OCI-LY7 (cell line): ENCODE results near the gene ODF4. TPM values are rescaled to one million over a fixed set of nuclear protein-coding genes. Genes with fewer than 3 reads are reported as not detected.

Experiments used
- BruUV-seq: library from RNA; stranded (reverse); fragments of 400-500 nt; replicated peaks from 2 replicates; lab custom pipeline; 2021; lab: Mats Ljungman, UMichigan
- CTCF ChIA-PET: fragments of 300-600 bp; sonication (Branson Sonifier 250); formaldehyde crosslinking; loops from one replicate; lab custom pipeline; 2022; ENCODE audit warnings: antibody characterized with exemption; ENCODE audit not compliant: unreplicated experiment; lab: Charles Lee
- POLR2A ChIA-PET: fragments of 300-600 bp; sonication (Branson Sonifier 250); formaldehyde crosslinking; loops from one replicate; lab custom pipeline; 2022; ENCODE audit warnings: antibody characterized with exemption; lab: Charles Lee
- DNase-seq: peaks from one replicate; pipeline ENCODE4 v3.0.0-alpha.2; 2015; ENCODE audit warnings: low spot score
- H2AFZ ChIP-seq: fragments of 200-600 bp; sonication (generic), shearing (Covaris generic); 2 replicates; pipeline ENCODE4 v1.6.1; 2014; ENCODE audit warnings: mild to moderate bottlenecking, antibody characterized with exemption, low read length, moderate library complexity
- H3K27ac ChIP-seq: fragments of 200-600 bp; sonication (generic); 2 replicates; pipeline ENCODE4 v1.5.1; 2014; ENCODE audit warnings: mixed run types, low read depth, mild to moderate bottlenecking, moderate library complexity, low read length, inconsistent platforms; ENCODE audit not compliant: poor library complexity, severe bottlenecking
- H3K36me3 ChIP-seq: fragments of 200-600 bp; sonication (generic); 2 replicates; pipeline ENCODE4 v1.6.1; 2014; ENCODE audit warnings: mild to moderate bottlenecking, antibody characterized with exemption, low read length, moderate library complexity, mixed read lengths; ENCODE audit not compliant: insufficient read depth
- H3K4me1 ChIP-seq: fragments of 200-600 bp; sonication (generic); 2 replicates; pipeline ENCODE4 v1.5.1; 2014; ENCODE audit warnings: mild to moderate bottlenecking, low read length; ENCODE audit not compliant: insufficient read depth, poor library complexity, severe bottlenecking
- H3K4me2 ChIP-seq: fragments of 200-600 bp; sonication (generic); 2 replicates; pipeline ENCODE4 v1.6.1; 2014; ENCODE audit warnings: mild to moderate bottlenecking, low read length
- H3K4me3 ChIP-seq: fragments of 200-600 bp; sonication (generic); 2 replicates; pipeline ENCODE4 v1.5.1; 2014; ENCODE audit warnings: mild to moderate bottlenecking, low read depth, low read length; ENCODE audit not compliant: poor library complexity, severe bottlenecking
- H3K79me2 ChIP-seq: fragments of 200-600 bp; sonication (generic); 2 replicates; pipeline ENCODE4 v1.6.1; 2016; ENCODE audit warnings: low read depth, mild to moderate bottlenecking, low read length, moderate library complexity, mixed read lengths; ENCODE audit not compliant: insufficient read depth
- H3K9me2 ChIP-seq: fragments of 200-600 bp; sonication (generic); 2 replicates; pipeline ENCODE4 v1.6.1; 2016; ENCODE audit warnings: mild to moderate bottlenecking, low read length, mixed read lengths; ENCODE audit not compliant: insufficient read depth
- H3K9me3 ChIP-seq: fragments of 200-600 bp; sonication (generic); 2 replicates; pipeline ENCODE4 v1.6.1; 2014; ENCODE audit warnings: mild to moderate bottlenecking, mixed run types, low read length, mixed read lengths
- H4K20me1 ChIP-seq: fragments of 200-600 bp; sonication (generic); 2 replicates; pipeline ENCODE4 v1.6.1; 2014; ENCODE audit warnings: mild to moderate bottlenecking, antibody characterized with exemption, low read length, moderate library complexity, mixed read lengths; ENCODE audit not compliant: insufficient read depth
- CTCF ChIP-seq: fragments of 200-600 bp; sonication (generic); conservative IDR thresholded peaks from 2 replicates; pipeline ENCODE4 v1.5.1; 2014; ENCODE audit warnings: mild to moderate bottlenecking, antibody characterized with exemption, low read length, moderate library complexity, mixed read lengths
- EZH2phosphoT487 ChIP-seq: fragments of 200-600 bp; sonication (generic); IDR thresholded peaks from 2 replicates; pipeline ENCODE4 v1.6.1; 2018; ENCODE audit warnings: low read depth, borderline replicate concordance, mild to moderate bottlenecking, mixed run types, antibody characterized with exemption, low read length, moderate library complexity, mixed read lengths
- intact Hi-C: fragments of 100-400 bp; cut with micrococcal nuclease; formaldehyde crosslinking; loops from one replicate; pipeline ENCODE4 v1.10.0; 2022; ENCODE audit not compliant: unreplicated experiment
- total RNA-seq, 2 experiments: library from RNA; depleted of rRNA in 1 of 2; stranded (reverse); fragments of >200 nt in 1 of 2; shearing (Covaris generic) in 1 of 2; gene quantifications; 2 replicates each; pipeline ENCODE4 v1.2.3, GENCODE V29; 2014 to 2022

The ODF4 gene
- total RNA-seq, 2 experiments from 2014 or later, result not detected

GRCh38 chr17:8315764-8316217 lies 23.8 kb upstream of the ODF4 start:
- TF ChIP-seq EZH2phosphoT487 (no peak), CTCF (no peak)
- Histone ChIP-seq H3K36me3 (no peaks in the 10 kb centered on the region), H3K27ac (no peak overlapping the region), H3K4me1 (no peaks in the 10 kb centered on the region), H3K79me2 (no peaks in the 10 kb centered on the region), H4K20me1 (no peaks in the 10 kb centered on the region), H3K4me2 (no peak overlapping the region), H3K4me3 (no peak overlapping the region), H3K9me3 (no peaks in the 10 kb centered on the region), H2AFZ (no peak overlapping the region), H3K9me2 (no peaks in the 10 kb centered on the region)
- ChIA-PET CTCF (no interaction called here), POLR2A (interaction anchor here (0.6 kb wide), 1 partner anchor 10 kb away, joined by 3 read pairs; no protein-coding TSS in a partner anchor)
- intact Hi-C loops, result no loop called here
- no peak for DNase-seq
- no TSS peak for BruUV-seq

- POLR2A ChIA-PET, result interaction anchor here (1.1 kb wide), 1 partner anchor 23 kb away, joined by 4 read pairs; no protein-coding TSS in a partner anchor
- no peaks in the 10 kb centered on the region for H3K9me2 ChIP-seq
- DNase-seq, result no peak
- H4K20me1 ChIP-seq, result no peaks in the 10 kb centered on the region
- H2AFZ ChIP-seq, result no peak overlapping the region
- CTCF ChIA-PET, result no interaction called here
- no peak overlapping the region for H3K4me2 ChIP-seq
- H3K9me3 ChIP-seq, result no peaks in the 10 kb centered on the region
- TF ChIP-seq EZH2phosphoT487 (no peak), CTCF (no peak)
- no peaks in the 10 kb centered on the region for H3K36me3 ChIP-seq
- no peaks in the 10 kb centered on the region for H3K79me2 ChIP-seq
- BruUV-seq, result no TSS peak
- H3K4me3 ChIP-seq, result no peak overlapping the region
- intact Hi-C loops, result no loop called here
- H3K27ac ChIP-seq, result no peak overlapping the region
- H3K4me1 ChIP-seq, result no peaks in the 10 kb centered on the region
Measured at GRCh38 chr17:8318010-8318935, 21.4 kb upstream of the ODF4 start.

- Histone ChIP-seq H3K4me2 (no peak overlapping the region), H3K9me2 (no peaks in the 10 kb centered on the region), H3K4me1 (no peaks in the 10 kb centered on the region), H2AFZ (no peak overlapping the region), H3K79me2 (no peaks in the 10 kb centered on the region), H4K20me1 (no peaks in the 10 kb centered on the region), H3K9me3 (no peaks in the 10 kb centered on the region), H3K4me3 (no peak overlapping the region), H3K27ac (no peak overlapping the region), H3K36me3 (no peaks in the 10 kb centered on the region)
- TF ChIP-seq EZH2phosphoT487 (no peak), CTCF (no peak)
- intact Hi-C loops, result no loop called here
- DNase-seq, result no peak
- ChIA-PET CTCF (no interaction called here), POLR2A (no interaction called here)
- no TSS peak for BruUV-seq
Measured at GRCh38 chr17:8320262-8320661, 19.4 kb upstream of the ODF4 start.
